ENCODE results near the gene SFMBT2.

- no peak for TF ChIP-seq PHF21A (CRISPR knock-in tag; IDR thresholded peaks at IDR 0.05)
- TF ChIP-seq MAX (IDR thresholded peaks at IDR 0.05), result no peak
- TF ChIP-seq, protein P1, sequence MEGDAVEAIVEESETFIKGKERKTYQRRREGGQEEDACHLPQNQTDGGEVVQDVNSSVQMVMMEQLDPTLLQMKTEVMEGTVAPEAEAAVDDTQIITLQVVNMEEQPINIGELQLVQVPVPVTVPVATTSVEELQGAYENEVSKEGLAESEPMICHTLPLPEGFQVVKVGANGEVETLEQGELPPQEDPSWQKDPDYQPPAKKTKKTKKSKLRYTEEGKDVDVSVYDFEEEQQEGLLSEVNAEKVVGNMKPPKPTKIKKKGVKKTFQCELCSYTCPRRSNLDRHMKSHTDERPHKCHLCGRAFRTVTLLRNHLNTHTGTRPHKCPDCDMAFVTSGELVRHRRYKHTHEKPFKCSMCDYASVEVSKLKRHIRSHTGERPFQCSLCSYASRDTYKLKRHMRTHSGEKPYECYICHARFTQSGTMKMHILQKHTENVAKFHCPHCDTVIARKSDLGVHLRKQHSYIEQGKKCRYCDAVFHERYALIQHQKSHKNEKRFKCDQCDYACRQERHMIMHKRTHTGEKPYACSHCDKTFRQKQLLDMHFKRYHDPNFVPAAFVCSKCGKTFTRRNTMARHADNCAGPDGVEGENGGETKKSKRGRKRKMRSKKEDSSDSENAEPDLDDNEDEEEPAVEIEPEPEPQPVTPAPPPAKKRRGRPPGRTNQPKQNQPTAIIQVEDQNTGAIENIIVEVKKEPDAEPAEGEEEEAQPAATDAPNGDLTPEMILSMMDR (CRISPR knock-in tag; IDR thresholded peaks at IDR 0.05), result no peak
- TF ChIP-seq POLR2AphosphoS5 (IDR thresholded peaks at IDR 0.05; ENCODE audit: low read depth, low read length), result no peak
- TF ChIP-seq ZNF530 (CRISPR knock-in tag; IDR thresholded peaks at IDR 0.05; ENCODE audit: low read depth), result no peak
- TF ChIP-seq CCDC6 (CRISPR knock-in tag; IDR thresholded peaks at IDR 0.05), result no peak
- no peak for TF ChIP-seq POLR2A (IDR thresholded peaks at IDR 0.05; ENCODE audit: insufficient read depth in 1 of 2, low read depth in 2 of 2, low read length in 2 of 2)
- no peak for TF ChIP-seq SPEN (CRISPR knock-in tag; IDR thresholded peaks at IDR 0.05; ENCODE audit: low read depth)
- TF ChIP-seq, protein P2, sequence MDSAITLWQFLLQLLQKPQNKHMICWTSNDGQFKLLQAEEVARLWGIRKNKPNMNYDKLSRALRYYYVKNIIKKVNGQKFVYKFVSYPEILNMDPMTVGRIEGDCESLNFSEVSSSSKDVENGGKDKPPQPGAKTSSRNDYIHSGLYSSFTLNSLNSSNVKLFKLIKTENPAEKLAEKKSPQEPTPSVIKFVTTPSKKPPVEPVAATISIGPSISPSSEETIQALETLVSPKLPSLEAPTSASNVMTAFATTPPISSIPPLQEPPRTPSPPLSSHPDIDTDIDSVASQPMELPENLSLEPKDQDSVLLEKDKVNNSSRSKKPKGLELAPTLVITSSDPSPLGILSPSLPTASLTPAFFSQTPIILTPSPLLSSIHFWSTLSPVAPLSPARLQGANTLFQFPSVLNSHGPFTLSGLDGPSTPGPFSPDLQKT (CRISPR knock-in tag; IDR thresholded peaks at IDR 0.05; ENCODE audit: borderline replicate concordance), result no peak
- no peak for TF ChIP-seq RAD21 (CRISPR knock-in tag; IDR thresholded peaks at IDR 0.05)
- TF ChIP-seq ZNF746 (CRISPR knock-in tag; IDR thresholded peaks at IDR 0.05), result no peak
- TF ChIP-seq, protein P3, sequence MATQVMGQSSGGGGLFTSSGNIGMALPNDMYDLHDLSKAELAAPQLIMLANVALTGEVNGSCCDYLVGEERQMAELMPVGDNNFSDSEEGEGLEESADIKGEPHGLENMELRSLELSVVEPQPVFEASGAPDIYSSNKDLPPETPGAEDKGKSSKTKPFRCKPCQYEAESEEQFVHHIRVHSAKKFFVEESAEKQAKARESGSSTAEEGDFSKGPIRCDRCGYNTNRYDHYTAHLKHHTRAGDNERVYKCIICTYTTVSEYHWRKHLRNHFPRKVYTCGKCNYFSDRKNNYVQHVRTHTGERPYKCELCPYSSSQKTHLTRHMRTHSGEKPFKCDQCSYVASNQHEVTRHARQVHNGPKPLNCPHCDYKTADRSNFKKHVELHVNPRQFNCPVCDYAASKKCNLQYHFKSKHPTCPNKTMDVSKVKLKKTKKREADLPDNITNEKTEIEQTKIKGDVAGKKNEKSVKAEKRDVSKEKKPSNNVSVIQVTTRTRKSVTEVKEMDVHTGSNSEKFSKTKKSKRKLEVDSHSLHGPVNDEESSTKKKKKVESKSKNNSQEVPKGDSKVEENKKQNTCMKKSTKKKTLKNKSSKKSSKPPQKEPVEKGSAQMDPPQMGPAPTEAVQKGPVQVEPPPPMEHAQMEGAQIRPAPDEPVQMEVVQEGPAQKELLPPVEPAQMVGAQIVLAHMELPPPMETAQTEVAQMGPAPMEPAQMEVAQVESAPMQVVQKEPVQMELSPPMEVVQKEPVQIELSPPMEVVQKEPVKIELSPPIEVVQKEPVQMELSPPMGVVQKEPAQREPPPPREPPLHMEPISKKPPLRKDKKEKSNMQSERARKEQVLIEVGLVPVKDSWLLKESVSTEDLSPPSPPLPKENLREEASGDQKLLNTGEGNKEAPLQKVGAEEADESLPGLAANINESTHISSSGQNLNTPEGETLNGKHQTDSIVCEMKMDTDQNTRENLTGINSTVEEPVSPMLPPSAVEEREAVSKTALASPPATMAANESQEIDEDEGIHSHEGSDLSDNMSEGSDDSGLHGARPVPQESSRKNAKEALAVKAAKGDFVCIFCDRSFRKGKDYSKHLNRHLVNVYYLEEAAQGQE (IDR thresholded peaks at IDR 0.05; ENCODE audit: borderline replicate concordance in 1 of 2, low read depth in 1 of 2, low read length in 2 of 2), result no peak
- no peak for TF ChIP-seq JUNB (CRISPR knock-in tag; IDR thresholded peaks at IDR 0.05; ENCODE audit: borderline replicate concordance)
These were observed 128.4 kb downstream of the SFMBT2 start for GRCh38 chr10:7282457-7282856.

Data from HepG2 (cell line).